ENCODE data around the gene BICD2. TPM values are rescaled to one million over a fixed set of nuclear protein-coding genes. Genes with fewer than 3 reads are reported as not detected.

The BICD2 gene
- total and polyA plus RNA-seq, 2 of the 8 experiments (the other 6 are each of a cell fraction or from before 2014, with no cell fraction given) = 6.6 to 22.8 TPM

GRCh38 chr9:92719028-92719647 lies 45.5 kb downstream of the BICD2 start:
- Histone ChIP-seq H3K79me1 (ENCODE audit: low read depth, low read length) (peaks cover 4% of the 10 kb centered on the region; the same call in 1 of the 2 replicates), H2BK20ac (ENCODE audit: low read length) (no peak overlapping the region), H2BK5ac (ENCODE audit: low read depth, low read length) (no peak overlapping the region), H2AFZ (ENCODE audit: low read length) (no peak overlapping the region), H3K23ac (ENCODE audit: insufficient read length) (no peak overlapping the region), H3K23me2 (ENCODE audit: low read depth, low read length) (no peaks in the 10 kb centered on the region), H3K36me3 (ENCODE audit: control insufficient read depth in 2 of 4, insufficient read depth in 4 of 4, low read length in 3 of 4) (peaks cover 27 to 50% (median 50%) of the 10 kb centered on the region in 4 experiments), H2AK5ac (ENCODE audit: low read depth, low read length) (no peak overlapping the region), H3K4me2 (ENCODE audit: insufficient read depth in 1 of 2, low read depth in 2 of 2, low read length in 2 of 2) (no peak overlapping the region), H3K27me3 (replicated peaks in 1 of 4; ENCODE audit: control insufficient read depth in 3 of 4, extremely low read depth in 1 of 4, insufficient read depth in 3 of 4, low read length in 3 of 4) (no peaks in the 10 kb centered on the region), H3K56ac (replicated peaks; ENCODE audit: insufficient read length, low read depth, low read length) (no peak overlapping the region), H4K20me1 (replicated peaks in 1 of 2; ENCODE audit: control insufficient read depth in 1 of 2, insufficient read depth in 2 of 2, low read length in 2 of 2) (peaks cover 4 to 17% of the 10 kb centered on the region in 2 experiments), H3K4ac (replicated peaks; ENCODE audit: insufficient read length, low read depth, low read length) (no peak overlapping the region), H3K18ac (ENCODE audit: extremely low read depth, low read length) (no peak overlapping the region), H2BK12ac (ENCODE audit: low read depth, low read length) (no peak overlapping the region), H3K14ac (ENCODE audit: insufficient read length) (no peak overlapping the region), H3K9ac (replicated peaks in 1 of 4; ENCODE audit: extremely low read depth in 1 of 4, low read depth in 3 of 4, low read length in 3 of 4) (no peak overlapping the region), H3K4me3 (ENCODE audit: extremely low read depth in 1 of 4, insufficient read depth in 2 of 4, low read depth in 3 of 4, low read length in 4 of 4) (no peak overlapping the region), H2BK120ac (replicated peaks; ENCODE audit: low read depth, low read length) (no peak overlapping the region), H3K4me1 (replicated peaks in 1 of 4; ENCODE audit: control insufficient read depth in 3 of 4, insufficient read depth in 4 of 4, low read length in 3 of 4) (no peaks in the 10 kb centered on the region), H3K27ac (ENCODE audit: low read depth, low read length) (no peak overlapping the region), H3K79me2 (ENCODE audit: control insufficient read depth in 1 of 2, insufficient read depth in 2 of 2, low read length in 2 of 2) (no peaks in the 10 kb centered on the region), H3K9me3 (ENCODE audit: insufficient read depth in 2 of 2, low read depth in 1 of 2, low read length in 1 of 2) (no peaks in the 10 kb centered on the region), H4K8ac (ENCODE audit: extremely low read depth, insufficient read depth, low read length) (no peak overlapping the region), H4K5ac (ENCODE audit: insufficient read length, low read depth, low read length) (no peak overlapping the region), H2BK15ac (ENCODE audit: low read length) (no peak overlapping the region), H4K91ac (replicated peaks; ENCODE audit: insufficient read length, low read length) (no peak overlapping the region)
- DNase-seq (ENCODE audit: low read depth in 1 of 2, low spot score in 2 of 2) (peak in 1 of 2 experiments; percentile 33), FAIRE-seq (no peak)
- ChIA-PET CTCF (ENCODE audit: partially characterized antibody) (interaction anchor here (0.8 to 11.9 kb wide), 8 partner anchors 10 to 89 kb away, joined by 3 to 236 read pairs (median 8); no protein-coding TSS in a partner anchor), POLR2A (ENCODE audit: partially characterized antibody) (no interaction called here)
- TF ChIP-seq RBBP5 (IDR thresholded peaks at IDR 0.05; ENCODE audit: borderline replicate concordance, low read depth, low read length) = no peak
- TF ChIP-seq POLR2A (IDR thresholded peaks at IDR 0.05; ENCODE audit: control extremely low read depth in 1 of 2, low read depth in 2 of 2, low read length in 2 of 2) = no peak
- no peak for TF ChIP-seq SIN3A (conservative IDR thresholded peaks at IDR 0.05 in 1 of 2, IDR thresholded peaks at IDR 0.05 in 1 of 2; ENCODE audit: low read depth in 1 of 2, low read length in 2 of 2)
- no peak for TF ChIP-seq YY1 (IDR thresholded peaks at IDR 0.05; ENCODE audit: low read depth, low read length)
- no peak for TF ChIP-seq MAX (IDR thresholded peaks at IDR 0.05)
- no peak for TF ChIP-seq TAF1 (IDR thresholded peaks at IDR 0.05; ENCODE audit: low read depth, low read length)
- TF ChIP-seq CREB1 (IDR thresholded peaks at IDR 0.05) = no peak
- WGBS, 2 experiments (ENCODE audit: extremely low coverage in 1 of 2, insufficient coverage in 1 of 2, insufficient read length in 1 of 2, insufficient replicate concordance in 2 of 2, low coverage in 1 of 2, low lambda C conversion rate in 2 of 2, missing lambda C conversion rate in 1 of 2) = 91% methylated on average over 30 of the region's 34 CpGs; no CpG with 5 or more reads in 1 of the 2 experiments

Data from H1 (cell line).